ENCODE measurements around the gene METTL16.

DNA sequence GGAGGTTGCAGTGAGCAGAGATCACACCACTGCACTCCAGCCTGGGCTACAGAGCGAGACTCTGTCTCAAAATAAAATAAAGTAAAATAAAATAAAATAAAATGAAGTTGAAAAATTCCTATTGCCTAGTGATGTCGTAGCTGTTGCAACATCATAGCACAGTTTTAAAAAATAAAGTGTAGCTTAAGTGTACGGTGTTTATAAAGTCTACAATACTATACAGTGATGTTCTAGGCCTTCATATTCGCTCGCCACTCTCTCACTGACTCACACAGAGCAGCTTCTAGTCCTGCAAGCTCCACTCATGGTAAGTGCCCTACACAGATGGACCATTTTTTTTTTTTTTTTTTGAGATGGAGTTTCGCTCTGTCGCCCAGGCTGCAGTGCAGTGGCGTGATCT is 67.3 kb downstream of the METTL16 start:
- TF ChIP-seq, protein P1, sequence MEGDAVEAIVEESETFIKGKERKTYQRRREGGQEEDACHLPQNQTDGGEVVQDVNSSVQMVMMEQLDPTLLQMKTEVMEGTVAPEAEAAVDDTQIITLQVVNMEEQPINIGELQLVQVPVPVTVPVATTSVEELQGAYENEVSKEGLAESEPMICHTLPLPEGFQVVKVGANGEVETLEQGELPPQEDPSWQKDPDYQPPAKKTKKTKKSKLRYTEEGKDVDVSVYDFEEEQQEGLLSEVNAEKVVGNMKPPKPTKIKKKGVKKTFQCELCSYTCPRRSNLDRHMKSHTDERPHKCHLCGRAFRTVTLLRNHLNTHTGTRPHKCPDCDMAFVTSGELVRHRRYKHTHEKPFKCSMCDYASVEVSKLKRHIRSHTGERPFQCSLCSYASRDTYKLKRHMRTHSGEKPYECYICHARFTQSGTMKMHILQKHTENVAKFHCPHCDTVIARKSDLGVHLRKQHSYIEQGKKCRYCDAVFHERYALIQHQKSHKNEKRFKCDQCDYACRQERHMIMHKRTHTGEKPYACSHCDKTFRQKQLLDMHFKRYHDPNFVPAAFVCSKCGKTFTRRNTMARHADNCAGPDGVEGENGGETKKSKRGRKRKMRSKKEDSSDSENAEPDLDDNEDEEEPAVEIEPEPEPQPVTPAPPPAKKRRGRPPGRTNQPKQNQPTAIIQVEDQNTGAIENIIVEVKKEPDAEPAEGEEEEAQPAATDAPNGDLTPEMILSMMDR (IDR thresholded peaks at IDR 0.05; ENCODE audit: insufficient read depth, low read length, poor library complexity, severe bottlenecking), result no peak
- TF ChIP-seq EZH2phosphoT487 (conservative IDR thresholded peaks at IDR 0.05; ENCODE audit: low read length), result no peak
